Bronchial epithelial cell (primary cell): ENCODE results near the gene SSBP3. TPM values are rescaled to one million over a fixed set of nuclear protein-coding genes. Genes with fewer than 3 reads are reported as not detected.

Source experiments
- DNase-seq: peaks from one replicate; pipeline ENCODE4 v3.0.0-alpha.2; 2010; ENCODE audit warnings: low read depth
- FAIRE-seq: peaks from 2 replicates; lab custom pipeline; 2011; peaks lifted over from hg19 to GRCh38; lab: Jason Lieb, UNC
- H3K27me3 ChIP-seq: 2 replicates; pipeline ENCODE4 v1.5.1; 2011; ENCODE audit warnings: low read length; ENCODE audit not compliant: control insufficient read depth, insufficient read depth
- H3K36me3 ChIP-seq: 2 replicates; pipeline ENCODE4 v1.5.1; 2011; ENCODE audit warnings: low read length; ENCODE audit not compliant: control insufficient read depth, insufficient read depth
- H3K4me3 ChIP-seq: 2 replicates; pipeline ENCODE4 v1.5.1; 2011; ENCODE audit warnings: mild to moderate bottlenecking, low read depth, low read length, control low read depth
- total RNA-seq: library from RNA; depleted of rRNA; stranded (reverse); fragments of >200 nt; gene quantifications from 2 replicates; pipeline ENCODE4 v1.2.1, GENCODE V29; 2014
- TF ChIP-seq, protein P1 (sequence below): IDR thresholded peaks from 2 replicates; pipeline ENCODE4 v1.5.1; 2011; ENCODE audit warnings: mild to moderate bottlenecking, moderate library complexity, low read length, control low read depth, inconsistent platforms; ENCODE audit not compliant: insufficient read depth, severe bottlenecking

SSBP3 gene
- total RNA-seq, 1 donor from 2014 or later, result 3.7 TPM

DNA sequence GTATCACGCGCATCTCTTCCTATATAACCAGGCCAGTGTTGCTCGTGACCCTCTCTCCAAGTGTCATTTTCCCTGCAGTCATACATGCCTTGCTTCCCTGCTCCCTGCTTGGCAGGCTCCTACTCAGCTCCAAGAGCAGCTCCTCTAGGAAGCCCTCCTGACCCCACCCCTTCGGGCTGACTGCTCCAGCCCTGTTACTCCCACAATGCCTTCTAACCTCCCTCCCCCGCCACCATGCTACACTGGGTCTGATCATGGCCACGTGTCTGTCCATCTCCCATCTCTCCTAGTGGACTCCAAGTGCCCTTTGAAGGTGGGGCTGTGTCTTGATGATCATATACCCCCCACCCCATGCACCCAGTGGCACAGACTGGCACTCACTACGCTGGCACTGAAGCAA is 161.5 kb downstream of the SSBP3 start:
- Histone ChIP-seq H3K4me3 (no peak overlapping the region), H3K27me3 (no peaks in the 10 kb centered on the region), H3K36me3 (no peaks in the 10 kb centered on the region)
- FAIRE-seq (peak; percentile 52), DNase-seq (no peak)
- TF ChIP-seq, protein P1, sequence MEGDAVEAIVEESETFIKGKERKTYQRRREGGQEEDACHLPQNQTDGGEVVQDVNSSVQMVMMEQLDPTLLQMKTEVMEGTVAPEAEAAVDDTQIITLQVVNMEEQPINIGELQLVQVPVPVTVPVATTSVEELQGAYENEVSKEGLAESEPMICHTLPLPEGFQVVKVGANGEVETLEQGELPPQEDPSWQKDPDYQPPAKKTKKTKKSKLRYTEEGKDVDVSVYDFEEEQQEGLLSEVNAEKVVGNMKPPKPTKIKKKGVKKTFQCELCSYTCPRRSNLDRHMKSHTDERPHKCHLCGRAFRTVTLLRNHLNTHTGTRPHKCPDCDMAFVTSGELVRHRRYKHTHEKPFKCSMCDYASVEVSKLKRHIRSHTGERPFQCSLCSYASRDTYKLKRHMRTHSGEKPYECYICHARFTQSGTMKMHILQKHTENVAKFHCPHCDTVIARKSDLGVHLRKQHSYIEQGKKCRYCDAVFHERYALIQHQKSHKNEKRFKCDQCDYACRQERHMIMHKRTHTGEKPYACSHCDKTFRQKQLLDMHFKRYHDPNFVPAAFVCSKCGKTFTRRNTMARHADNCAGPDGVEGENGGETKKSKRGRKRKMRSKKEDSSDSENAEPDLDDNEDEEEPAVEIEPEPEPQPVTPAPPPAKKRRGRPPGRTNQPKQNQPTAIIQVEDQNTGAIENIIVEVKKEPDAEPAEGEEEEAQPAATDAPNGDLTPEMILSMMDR, result no peak

DNA sequence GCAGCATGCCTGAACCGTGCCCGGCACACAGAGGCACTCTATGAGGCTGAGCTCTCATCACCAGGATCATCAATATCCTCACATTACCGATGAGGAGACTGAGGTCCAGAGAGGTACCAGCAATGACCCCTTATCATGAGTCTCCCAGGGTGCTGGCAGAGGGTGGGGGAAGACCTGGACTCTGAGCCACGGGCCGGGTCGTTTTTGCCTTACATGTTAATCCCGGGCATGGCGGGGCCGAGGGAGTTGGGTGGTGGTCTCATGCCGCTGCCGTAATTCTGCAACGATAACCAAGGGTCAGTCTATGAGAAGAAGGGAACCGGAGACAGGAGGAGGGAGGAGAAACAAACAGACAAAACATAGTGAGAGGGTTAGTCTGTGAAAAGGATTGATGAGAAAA is 163.2 kb downstream of the SSBP3 start:
- TF ChIP-seq, protein P1, result no peak
- no peak overlapping the region for H3K4me3 ChIP-seq
- DNase-seq, result no peak
- no peaks in the 10 kb centered on the region for H3K27me3 ChIP-seq
- FAIRE-seq, result no peak
- H3K36me3 ChIP-seq, result no peaks in the 10 kb centered on the region

GRCh38 chr1:54241364-54241763 is 164.8 kb downstream of the SSBP3 start:
- TF ChIP-seq, protein P1, result no peak
- H3K36me3 ChIP-seq, result peaks cover 1% of the 10 kb centered on the region
- H3K4me3 ChIP-seq, result no peak overlapping the region
- FAIRE-seq (no peak), DNase-seq (no peak)
- no peaks in the 10 kb centered on the region for H3K27me3 ChIP-seq

GRCh38 chr1:54240741-54241335 is 165.4 kb downstream of the SSBP3 start:
- no peaks in the 10 kb centered on the region for H3K27me3 ChIP-seq
- TF ChIP-seq, protein P1, result no peak
- H3K4me3 ChIP-seq, result no peak overlapping the region
- peaks cover 1% of the 10 kb centered on the region for H3K36me3 ChIP-seq
- FAIRE-seq (no peak), DNase-seq (no peak)

DNA sequence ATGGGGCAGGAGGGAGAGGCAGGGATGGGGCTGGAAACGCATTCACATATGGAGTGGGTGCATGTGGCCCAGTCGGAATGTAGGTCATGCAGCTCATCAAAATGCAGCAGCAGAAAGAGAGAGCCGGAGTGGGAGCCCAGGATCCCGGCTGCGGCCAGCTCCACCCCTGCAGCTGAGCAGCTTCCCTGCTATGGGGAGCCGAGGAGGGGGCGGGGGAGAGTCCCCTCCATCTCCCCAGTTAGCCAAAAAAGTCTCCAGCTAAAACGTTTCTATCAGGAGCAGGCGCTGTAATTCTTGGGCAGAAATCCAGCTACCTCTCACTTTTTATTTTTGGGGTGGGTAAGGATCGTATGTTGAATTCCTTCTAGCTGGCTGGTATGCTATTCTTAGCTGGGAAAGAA is 166.6 kb downstream of the SSBP3 start:
- Histone ChIP-seq H3K4me3 (no peak overlapping the region), H3K36me3 (peaks cover 1% of the 10 kb centered on the region), H3K27me3 (no peaks in the 10 kb centered on the region)
- DNase-seq (no peak), FAIRE-seq (no peak)
- TF ChIP-seq, protein P1, result no peak

GRCh38 chr1:54239035-54239383 is 167.2 kb downstream of the SSBP3 start:
- Histone ChIP-seq H3K36me3 (peaks cover 1% of the 10 kb centered on the region), H3K27me3 (no peaks in the 10 kb centered on the region), H3K4me3 (no peak overlapping the region)
- FAIRE-seq (no peak), DNase-seq (no peak)
- TF ChIP-seq, protein P1, result no peak
